HepG2 (cell line): ENCODE measurements around the gene VTN. TPM values are rescaled to one million over a fixed set of nuclear protein-coding genes. Genes with fewer than 3 reads are reported as not detected.

Experiments used
- AHR ChIP-seq: IDR thresholded peaks from 2 replicates; pipeline ENCODE4 v1.6.1; 2018; ENCODE audit warnings: missing genetic modification reagents, missing compliant biosample characterization
- ARID5B ChIP-seq: IDR thresholded peaks from 2 replicates; pipeline ENCODE4 v1.4.0; 2020; ENCODE audit warnings: mild to moderate bottlenecking, missing genetic modification reagents
- BRD4 ChIP-seq: sonication (generic); formaldehyde crosslinking; IDR thresholded peaks from 2 replicates; pipeline ENCODE4 v1.4.0; 2020; ENCODE audit warnings: missing genetic modification reagents
- ERF ChIP-seq: IDR thresholded peaks from 2 replicates; pipeline ENCODE4 v1.6.1; 2018; ENCODE audit warnings: missing biosample characterization, missing genetic modification reagents
- GABPB1 ChIP-seq: IDR thresholded peaks from 2 replicates; pipeline ENCODE4 v1.6.1; 2016; ENCODE audit warnings: mild to moderate bottlenecking, missing genetic modification reagents, moderate library complexity, missing compliant biosample characterization
- HNF1B ChIP-seq: sonication (generic); formaldehyde crosslinking; IDR thresholded peaks from 2 replicates; pipeline ENCODE4 v1.5.1; 2020; ENCODE audit warnings: mild to moderate bottlenecking, moderate library complexity, missing genetic modification reagents
- IKZF4 ChIP-seq: sonication (generic); formaldehyde crosslinking; IDR thresholded peaks from 2 replicates; pipeline ENCODE4 v1.5.1; 2020; ENCODE audit warnings: borderline replicate concordance, mild to moderate bottlenecking, low read depth, missing genetic modification reagents; ENCODE audit errors: not compliant biosample characterization
- ISX ChIP-seq: sonication (generic); formaldehyde crosslinking; conservative IDR thresholded peaks from 2 replicates; pipeline ENCODE4 v1.5.0; 2020; ENCODE audit warnings: missing genetic modification reagents
- MAFF ChIP-seq: IDR thresholded peaks from 2 replicates; pipeline ENCODE4 v1.6.1; 2011; ENCODE audit warnings: low read depth, low read length, improper control_type of control experiment
- MXD1 ChIP-seq: sonication (generic); formaldehyde crosslinking; IDR thresholded peaks from 2 replicates; pipeline ENCODE4 v1.4.0; 2020; ENCODE audit warnings: mild to moderate bottlenecking, missing genetic modification reagents
- PHB2 ChIP-seq: fragments of 450-650 bp; IDR thresholded peaks from 2 replicates; pipeline ENCODE4 v1.6.1; 2018; ENCODE audit not compliant: partially characterized antibody
- RARA ChIP-seq: IDR thresholded peaks from 2 replicates; pipeline ENCODE4 v1.6.1; 2016; ENCODE audit warnings: missing genetic modification reagents, missing compliant biosample characterization
- SMAD9 ChIP-seq: sonication (generic); formaldehyde crosslinking; IDR thresholded peaks from 2 replicates; pipeline ENCODE4 v1.5.1; 2020; ENCODE audit warnings: mild to moderate bottlenecking, missing genetic modification reagents
- TCF7L2 ChIP-seq: IDR thresholded peaks from 2 replicates; pipeline ENCODE4 v1.6.1; 2011; ENCODE audit warnings: mild to moderate bottlenecking, low read depth, low read length, moderate library complexity
- THAP9 ChIP-seq: sonication (generic); formaldehyde crosslinking; IDR thresholded peaks from 2 replicates; pipeline ENCODE4; 2020; ENCODE audit warnings: missing genetic modification reagents, mild to moderate bottlenecking, borderline replicate concordance
- ZBTB21 ChIP-seq: sonication (generic); formaldehyde crosslinking; IDR thresholded peaks from 2 replicates; pipeline ENCODE4 v1.4.0; 2020; ENCODE audit warnings: missing genetic modification reagents
- ZFP36 ChIP-seq: fragments of 150-350 bp; IDR thresholded peaks from 2 replicates; pipeline ENCODE4 v1.6.1; 2018; ENCODE audit warnings: borderline replicate concordance, low read length, low read depth; ENCODE audit not compliant: partially characterized antibody
- ZNF343 ChIP-seq: sonication (generic); formaldehyde crosslinking; IDR thresholded peaks from 2 replicates; pipeline ENCODE4 v1.4.0; 2020; ENCODE audit warnings: mild to moderate bottlenecking, missing genetic modification reagents
- ZNF558 ChIP-seq: sonication (generic); formaldehyde crosslinking; IDR thresholded peaks from 2 replicates; pipeline ENCODE4 v1.9.0; 2022; ENCODE audit warnings: mild to moderate bottlenecking, missing genetic modification reagents, borderline replicate concordance
- ZNF720 ChIP-seq: sonication (generic); formaldehyde crosslinking; IDR thresholded peaks from 2 replicates; pipeline ENCODE4 v1.4.0; 2020; ENCODE audit warnings: missing genetic modification reagents
- ZNF746 ChIP-seq: sonication (generic); formaldehyde crosslinking; IDR thresholded peaks from 2 replicates; pipeline ENCODE4 v1.8.0; 2022; ENCODE audit warnings: mild to moderate bottlenecking, missing genetic modification reagents
- ZNF766 ChIP-seq: sonication (generic); formaldehyde crosslinking; IDR thresholded peaks from 2 replicates; pipeline ENCODE4 v1.5.0; 2020; ENCODE audit warnings: missing genetic modification reagents, borderline replicate concordance
- polyA plus RNA-seq, 8 experiments: library from polyadenylated mRNA; depleted of rRNA in 3 of 8; stranded (reverse) in 7 of 8; unstranded in 1 of 8; fragments of >200 nt; fragmentation: Illumina TruSeq in 4 of 8; extraction: Trizol in 4 of 8; gene quantifications; 2 replicates each; pipeline versions ENCODE4 v1.2.1 to v1.2.3, GENCODE V29; 2011 to 2016; ENCODE audit warnings: low read depth in 4 of 8, missing spikeins in 1 of 8, mixed read lengths in 1 of 8; ENCODE audit not compliant: insufficient read depth in 1 of 8
- total RNA-seq, 5 experiments: library from RNA; depleted of rRNA; stranded (reverse); fragments of >200 nt; fragmentation: Illumina TruSeq; extraction: Trizol; gene quantifications; 2 replicates each; pipeline ENCODE4 v1.2.3, GENCODE V29; 2016; ENCODE audit warnings: low read depth in 1 of 5

The VTN gene
- total and polyA plus RNA-seq, 2 of the 13 experiments (the other 11 are each of a cell fraction or from before 2014, with no cell fraction given), result 108 to 131 TPM

GRCh38 chr17:28368915-28369683 lies 1.0 kb downstream of the VTN start (continued):
- TF ChIP-seq HNF1B (CRISPR knock-in tag) (no peak), ZFP36 (no peak), ZBTB21 (no peak), IKZF4 (CRISPR knock-in tag) (peak; percentile 3), ERF (CRISPR knock-in tag) (no peak), ZNF558 (CRISPR knock-in tag) (no peak), SMAD9 (CRISPR knock-in tag) (no peak), ZNF766 (CRISPR knock-in tag) (no peak), MAFF (no peak), ZNF746 (no peak), AHR (CRISPR knock-in tag) (no peak), MXD1 (CRISPR knock-in tag) (0 out of 2 replicates have a peak, but pooled peaks have one; percentile 3), PHB2 (no peak), GABPB1 (CRISPR knock-in tag) (0 out of 2 replicates have a peak, but pooled peaks have one; percentile 3), ISX (CRISPR knock-in tag) (no peak), ARID5B (CRISPR knock-in tag) (no peak), ZNF720 (CRISPR knock-in tag) (no peak), THAP9 (CRISPR knock-in tag) (no peak), RARA (CRISPR knock-in tag) (no peak), TCF7L2 (no peak), ZNF343 (CRISPR knock-in tag) (no peak), BRD4 (peak; percentile 65; the same call in 1 of the 2 replicates)
